Skeletal muscle tissue (tissue), 4 donors: ENCODE data around the gene DYNLRB1. TPM values are rescaled to one million over a fixed set of nuclear protein-coding genes. Genes with fewer than 3 reads are reported as not detected.

Source experiments
- H3K27ac ChIP-seq: one replicate; pipeline ENCODE4 v1.7.0; 2013; ENCODE audit warnings: mild to moderate bottlenecking, low read depth, low read length, inconsistent platforms
- H3K27me3 ChIP-seq, 3 donors: one replicate each; pipeline ENCODE4 v1.7.0; 2013; ENCODE audit warnings: low read length in 3 of 3; ENCODE audit not compliant: control insufficient read depth in 3 of 3, insufficient read depth in 3 of 3
- H3K36me3 ChIP-seq, 3 donors: one replicate each; pipeline ENCODE4 v1.7.0; 2013; ENCODE audit warnings: low read length in 3 of 3; ENCODE audit not compliant: control insufficient read depth in 3 of 3, insufficient read depth in 3 of 3
- H3K4me1 ChIP-seq, 3 donors: one replicate each; pipeline ENCODE4 v1.7.0; 2013; ENCODE audit warnings: low read length in 3 of 3, mild to moderate bottlenecking in 3 of 3; ENCODE audit not compliant: control insufficient read depth in 3 of 3, insufficient read depth in 3 of 3
- H3K4me3 ChIP-seq, 3 donors: one replicate each; pipeline ENCODE4 v1.7.0; 2013; ENCODE audit warnings: low read length in 3 of 3
- H3K9ac ChIP-seq, 3 donors: one replicate each; pipeline ENCODE4 v1.7.0; 2013; ENCODE audit warnings: low read length in 3 of 3, mild to moderate bottlenecking in 3 of 3, moderate library complexity in 2 of 3, low read depth in 1 of 3
- H3K9me3 ChIP-seq, 3 donors: one replicate each; pipeline ENCODE4 v1.7.0; 2013; ENCODE audit warnings: low read length in 3 of 3; ENCODE audit not compliant: control insufficient read depth in 3 of 3
- total RNA-seq: library from RNA; depleted of rRNA; stranded (reverse); fragments of >200 nt; gene quantifications from one replicate; pipeline ENCODE4 v1.2.3, GENCODE V29; 2014
- donor health status: Osteomylitis.

DYNLRB1 gene
- total RNA-seq, 1 donor from 2014 or later = 28.7 TPM

DNA sequence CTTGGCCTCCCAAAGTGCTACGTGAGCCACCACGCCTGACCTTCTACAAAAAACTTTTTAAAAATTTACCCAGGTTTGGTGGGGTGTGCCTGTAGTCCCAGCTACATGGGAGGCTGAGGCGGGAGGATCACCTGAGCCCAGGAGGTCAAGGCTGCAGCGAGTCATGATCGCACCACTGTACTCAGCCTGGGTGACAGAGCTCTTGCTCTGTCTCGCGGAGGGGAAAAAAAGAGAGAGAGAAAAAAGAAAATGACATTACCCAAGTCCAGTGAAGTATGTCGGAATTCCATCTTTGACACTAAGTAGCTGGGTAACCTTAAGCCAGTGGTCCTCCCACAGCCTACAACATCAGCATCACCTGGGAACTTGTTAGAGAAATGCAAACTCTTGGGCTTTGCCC, 23.5 kb downstream of the DYNLRB1 start:
- Histone ChIP-seq H3K36me3 (peaks cover 41 to 53% (median 51%) of the 10 kb centered on the region in 3 donors), H3K9ac (no peak overlapping the region), H3K4me3 (no peak overlapping the region)

DNA sequence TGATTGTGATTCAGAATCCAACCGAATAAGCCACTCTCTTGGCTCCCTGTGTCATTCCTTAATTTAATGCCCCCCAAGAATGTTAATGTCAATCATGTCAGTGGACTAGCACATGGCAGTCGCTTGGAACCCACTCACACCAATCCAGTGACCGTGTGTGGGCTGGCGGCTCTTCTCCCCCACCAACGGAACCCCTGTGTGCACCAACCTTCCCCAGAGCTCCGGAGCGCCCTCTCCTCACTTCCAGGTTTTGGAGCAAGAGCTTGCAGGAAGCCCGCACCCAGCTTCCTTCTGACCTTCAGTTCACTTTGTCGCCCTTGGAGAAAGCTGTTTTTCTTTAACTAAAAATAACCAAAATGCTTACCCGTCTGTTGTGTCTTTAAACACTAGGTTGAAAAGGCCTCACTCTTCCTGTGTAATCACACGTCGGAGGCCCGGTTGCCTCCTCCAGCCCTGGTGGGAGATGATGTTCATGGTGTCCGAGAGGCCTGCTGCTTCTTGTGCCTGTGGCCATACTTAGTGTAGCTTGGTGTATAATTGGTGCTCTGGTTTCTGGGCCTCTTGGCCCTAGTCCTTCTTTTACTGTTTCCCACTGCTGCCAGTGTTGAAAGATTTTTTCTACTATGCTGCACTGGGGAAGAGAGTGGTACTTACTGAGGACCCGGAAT, 24.5 kb downstream of the DYNLRB1 start:
- no peak overlapping the region for H3K27ac ChIP-seq
- peaks cover 32 to 43% (median 42%) of the 10 kb centered on the region in 3 donors for H3K36me3 ChIP-seq
- no peaks in the 10 kb centered on the region for H3K27me3 ChIP-seq
- no peak overlapping the region for H3K9ac ChIP-seq
- no peak overlapping the region for H3K4me3 ChIP-seq
- H3K4me1 ChIP-seq = no peaks in the 10 kb centered on the region
- no peaks in the 10 kb centered on the region for H3K9me3 ChIP-seq

More for the DNA sequence above, 23.5 kb downstream of the DYNLRB1 start:
- Histone ChIP-seq H3K27me3 (no peaks in the 10 kb centered on the region), H3K4me1 (no peaks in the 10 kb centered on the region), H3K27ac (no peak overlapping the region), H3K9me3 (no peaks in the 10 kb centered on the region)

DNA sequence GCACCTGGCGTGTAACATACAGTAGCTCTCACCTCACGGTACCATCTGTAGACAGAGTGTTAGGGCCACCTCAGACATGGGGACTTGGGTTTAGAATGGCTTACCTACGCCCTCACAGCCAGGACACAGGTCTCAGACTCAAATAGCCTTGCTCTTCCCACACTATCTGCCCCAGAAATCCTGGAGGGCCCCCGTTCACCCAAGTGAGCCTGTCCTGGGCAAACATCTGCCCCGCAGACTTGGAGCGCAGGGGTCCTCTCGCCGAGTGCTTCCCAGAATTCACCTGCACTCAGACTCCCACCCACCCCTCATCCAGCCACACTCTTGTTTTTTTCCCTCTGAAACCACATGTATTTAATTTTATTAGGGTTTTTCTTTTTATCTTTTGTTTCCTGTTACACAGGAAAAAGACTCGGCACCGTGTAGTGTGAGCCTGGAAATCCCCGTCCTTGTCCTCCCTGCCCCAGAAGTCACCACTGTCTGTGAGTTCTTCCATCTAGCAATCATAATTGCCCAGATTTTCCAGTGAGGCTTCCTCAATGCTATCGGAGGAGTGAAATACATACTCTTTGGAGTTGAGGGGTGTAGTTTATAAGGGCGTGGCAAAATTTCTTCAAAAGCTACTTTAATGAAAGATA, 25.2 kb downstream of the DYNLRB1 start:
- no peak overlapping the region for H3K4me3 ChIP-seq
- no peaks in the 10 kb centered on the region for H3K9me3 ChIP-seq
- no peaks in the 10 kb centered on the region for H3K27me3 ChIP-seq
- no peak overlapping the region for H3K9ac ChIP-seq
- H3K27ac ChIP-seq = no peak overlapping the region
- peaks cover 26 to 37% (median 36%) of the 10 kb centered on the region in 3 donors for H3K36me3 ChIP-seq
- H3K4me1 ChIP-seq = no peaks in the 10 kb centered on the region

DNA sequence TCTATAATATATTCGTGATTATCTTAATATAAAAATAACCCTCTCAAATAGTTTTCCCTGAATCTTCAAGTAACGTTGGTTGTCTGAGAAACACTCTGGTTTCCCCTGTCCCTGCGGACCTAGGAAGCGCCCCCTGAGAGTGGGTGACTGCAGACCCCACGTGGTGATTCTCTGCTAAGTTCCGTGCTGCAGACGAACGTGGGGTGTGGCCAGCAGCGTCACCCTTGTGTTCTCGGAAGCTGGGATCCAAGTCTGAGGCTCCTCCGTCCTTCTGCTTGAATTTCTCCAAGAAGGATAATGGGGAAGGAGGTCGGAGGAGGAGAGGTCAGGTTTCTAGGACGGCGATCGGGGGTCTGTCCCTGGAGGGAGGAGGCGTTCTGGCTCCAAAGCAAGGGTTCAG, 25.7 kb downstream of the DYNLRB1 start:
- no peaks in the 10 kb centered on the region for H3K9me3 ChIP-seq
- H3K36me3 ChIP-seq = peaks cover 24 to 35% (median 33%) of the 10 kb centered on the region in 3 donors
- no peaks in the 10 kb centered on the region for H3K4me1 ChIP-seq
- no peaks in the 10 kb centered on the region for H3K27me3 ChIP-seq
- no peak overlapping the region for H3K27ac ChIP-seq
- no peak overlapping the region for H3K9ac ChIP-seq
- no peak overlapping the region for H3K4me3 ChIP-seq

DNA sequence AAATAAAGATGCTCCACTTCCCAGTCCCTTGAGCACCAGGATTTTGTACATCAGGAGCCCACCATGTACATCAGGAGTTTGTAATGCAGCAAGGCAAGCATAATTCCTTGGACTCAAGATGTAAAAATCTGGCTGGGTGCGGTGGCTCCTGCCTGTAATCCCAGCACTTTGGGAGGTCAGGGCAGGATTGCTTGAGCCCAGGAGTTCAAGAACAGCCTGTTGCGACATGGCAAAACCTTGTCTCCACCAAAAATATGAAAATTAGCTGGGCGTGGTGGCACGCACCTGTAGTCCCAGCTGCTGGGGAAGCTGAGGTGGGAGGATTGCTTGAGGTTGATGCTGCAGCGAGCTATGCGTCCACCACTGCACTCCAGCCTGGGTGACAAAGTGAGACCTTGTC, 26.2 kb downstream of the DYNLRB1 start:
- Histone ChIP-seq H3K36me3 (peaks cover 19 to 30% (median 28%) of the 10 kb centered on the region in 3 donors), H3K27ac (no peak overlapping the region)

DNA sequence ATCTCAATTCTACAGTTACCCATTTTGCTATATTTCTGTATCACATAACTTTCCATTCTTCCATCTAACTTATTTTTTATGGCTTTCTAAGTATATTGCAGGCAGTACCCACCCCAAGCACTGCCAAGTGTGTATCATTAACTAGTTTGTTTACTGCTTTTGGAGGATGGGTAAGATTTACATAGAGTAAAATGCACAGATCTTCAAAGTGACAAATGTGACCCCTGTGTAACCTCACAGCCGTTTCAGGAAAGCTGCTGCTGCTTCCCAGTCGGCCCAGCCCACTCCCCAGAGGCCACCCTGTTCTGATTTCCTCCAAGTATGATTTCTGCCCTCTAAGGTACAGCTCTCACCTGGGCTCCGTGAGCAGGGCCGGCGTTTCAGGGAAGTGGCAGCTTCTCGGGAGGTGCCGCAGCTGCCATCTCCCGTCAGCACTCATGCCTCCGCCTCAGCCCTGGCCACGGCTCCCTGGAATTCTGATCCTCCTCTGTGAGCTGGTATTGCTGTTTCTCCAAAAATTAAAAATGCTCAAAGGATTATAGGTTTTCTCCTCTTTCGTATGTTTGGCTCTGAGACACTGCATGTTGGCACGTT, 27.3 kb downstream of the DYNLRB1 start:
- H3K4me1 ChIP-seq = no peaks in the 10 kb centered on the region
- no peaks in the 10 kb centered on the region for H3K9me3 ChIP-seq
- H3K9ac ChIP-seq = no peak overlapping the region
- H3K4me3 ChIP-seq = no peak overlapping the region
- H3K27ac ChIP-seq = no peak overlapping the region
- H3K36me3 ChIP-seq = peaks cover 17 to 27% (median 25%) of the 10 kb centered on the region in 3 donors
- H3K27me3 ChIP-seq = no peaks in the 10 kb centered on the region

More for the DNA sequence above, 26.2 kb downstream of the DYNLRB1 start:
- H3K4me3 ChIP-seq = no peak overlapping the region
- H3K9me3 ChIP-seq = no peaks in the 10 kb centered on the region
- no peaks in the 10 kb centered on the region for H3K4me1 ChIP-seq
- no peaks in the 10 kb centered on the region for H3K27me3 ChIP-seq
- no peak overlapping the region for H3K9ac ChIP-seq

DNA sequence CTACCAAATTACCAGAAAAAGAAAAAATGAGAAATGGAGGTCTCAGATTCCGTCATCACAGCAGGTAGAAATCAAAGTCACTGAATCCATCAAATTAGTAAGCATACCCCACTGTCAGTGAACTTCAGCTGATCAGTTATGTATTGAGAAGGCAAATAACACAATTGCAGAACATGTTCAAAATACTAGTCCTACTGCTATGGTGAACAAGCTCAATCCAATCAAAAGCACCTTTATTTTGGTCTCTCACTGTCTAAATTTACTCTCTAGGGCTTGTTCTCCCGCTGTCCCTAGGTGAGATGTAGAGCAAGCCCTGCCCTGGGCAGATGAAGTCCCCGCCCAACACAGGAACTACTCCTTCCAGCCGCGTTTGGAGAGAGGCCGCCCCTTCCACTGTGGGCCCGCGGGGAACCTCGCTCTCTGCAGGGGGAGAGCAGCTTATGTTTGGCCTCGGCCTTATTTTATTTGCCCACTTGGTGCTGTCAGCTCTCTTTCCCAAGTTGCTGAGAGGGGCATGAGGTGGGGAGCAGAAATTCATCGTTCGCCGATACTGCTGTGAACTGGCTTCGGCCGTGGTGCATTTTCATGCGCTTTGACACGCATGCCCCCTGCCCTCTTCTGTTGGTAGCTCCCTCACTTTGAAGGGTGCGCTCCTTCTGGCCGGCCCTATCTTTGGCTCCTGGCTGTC, 28.0 kb downstream of the DYNLRB1 start:
- Histone ChIP-seq H3K9me3 (no peaks in the 10 kb centered on the region), H3K9ac (no peak overlapping the region), H3K27me3 (no peaks in the 10 kb centered on the region), H3K4me1 (no peaks in the 10 kb centered on the region), H3K27ac (no peak overlapping the region), H3K36me3 (peaks cover 17 to 27% (median 19%) of the 10 kb centered on the region in 3 donors), H3K4me3 (no peak overlapping the region)

DNA sequence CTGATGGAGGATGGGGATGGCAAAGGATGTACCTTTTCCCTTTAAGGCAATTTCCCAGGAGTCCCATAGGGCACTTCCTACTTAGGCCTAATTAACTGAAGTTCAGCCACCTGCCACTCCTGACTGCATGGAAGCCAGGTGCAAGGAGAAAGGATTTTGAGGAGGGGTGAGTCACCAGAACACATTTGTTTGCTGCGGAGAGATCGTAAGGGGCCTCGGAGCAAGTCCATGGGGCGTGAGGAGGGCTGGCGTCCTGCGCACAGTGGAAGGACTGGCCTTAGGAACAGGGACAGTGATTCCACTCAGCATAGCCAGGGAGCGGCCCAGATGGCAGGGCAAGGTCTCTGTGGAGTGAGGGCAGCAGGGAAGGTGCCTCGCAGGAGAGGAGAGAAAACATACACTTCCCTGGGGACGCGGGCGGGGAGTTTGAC, 30.5 kb downstream of the DYNLRB1 start:
- H3K27ac ChIP-seq = no peak overlapping the region
- peaks cover 2 to 7% (median 5%) of the 10 kb centered on the region in 3 donors for H3K36me3 ChIP-seq
- H3K9ac ChIP-seq = no peak overlapping the region
- no peaks in the 10 kb centered on the region for H3K4me1 ChIP-seq
- H3K27me3 ChIP-seq = no peaks in the 10 kb centered on the region
- H3K4me3 ChIP-seq = no peak overlapping the region
- no peaks in the 10 kb centered on the region for H3K9me3 ChIP-seq

DNA sequence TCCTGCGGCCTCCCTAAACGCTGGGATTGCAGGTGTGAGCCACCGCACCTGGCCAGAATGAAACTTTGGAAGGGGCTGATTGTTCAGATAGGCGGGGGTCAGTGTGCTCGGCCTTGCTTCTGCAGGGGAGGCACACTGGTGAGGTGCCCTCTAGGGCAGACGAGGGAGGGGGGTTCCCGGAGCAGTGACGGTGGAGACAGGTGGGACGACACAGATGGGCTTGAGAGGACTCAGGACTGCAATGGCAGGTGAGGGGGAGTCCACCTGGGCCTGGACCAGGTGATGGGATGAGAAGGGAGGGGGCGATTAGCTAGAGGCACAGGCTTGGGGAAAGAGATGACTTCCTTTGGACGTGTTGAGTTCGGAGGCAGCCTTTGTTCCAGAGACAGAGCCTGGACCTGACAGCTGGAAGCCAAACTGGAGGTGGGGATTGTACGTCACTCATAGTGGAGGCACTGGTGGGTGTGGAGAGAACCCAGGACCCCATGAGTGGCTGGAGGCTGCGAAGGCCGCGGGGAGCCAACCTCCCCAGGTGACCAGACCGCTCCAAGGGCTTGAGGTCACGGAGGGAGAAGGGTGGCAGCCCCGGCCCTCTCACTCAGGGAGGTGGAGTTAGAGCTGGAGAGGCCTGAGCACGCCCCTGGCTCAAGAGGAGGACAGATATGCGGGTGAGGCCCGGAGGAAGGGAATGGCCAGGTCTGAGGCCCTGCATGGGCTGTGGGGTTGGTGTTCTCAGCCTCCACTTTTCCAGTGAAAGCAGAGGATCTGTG, 31.8 kb downstream of the DYNLRB1 start:
- H3K27me3 ChIP-seq = no peaks in the 10 kb centered on the region
- H3K4me1 ChIP-seq = peaks cover 0 to under 1% (median 0%) of the 10 kb centered on the region in 3 donors
- H3K4me3 ChIP-seq = no peak overlapping the region
- H3K9me3 ChIP-seq = no peaks in the 10 kb centered on the region
- no peak overlapping the region for H3K27ac ChIP-seq
- H3K36me3 ChIP-seq = no peaks in the 10 kb centered on the region
- H3K9ac ChIP-seq = no peak overlapping the region
